HepG2 (cell line): ENCODE data around the gene CRYGS. TPM values are rescaled to one million over a fixed set of nuclear protein-coding genes. Genes with fewer than 3 reads are reported as not detected.

Experiments used
- CBX2 ChIP-seq, 2 experiments: fragments of 200-600 bp in 1 of 2; sonication (generic); formaldehyde crosslinking in 1 of 2; IDR thresholded peaks; 2 replicates each; pipeline versions ENCODE4 v1.7.0 to v1.8.1; 2018 to 2022; ENCODE audit warnings: low read depth in 2 of 2, low read length in 1 of 2, mild to moderate bottlenecking in 1 of 2, missing genetic modification reagents in 1 of 2
- CEBPB ChIP-seq: IDR thresholded peaks from 2 replicates; pipeline ENCODE4 v1.6.1; 2011; ENCODE audit warnings: low read depth, low read length, improper control_type of control experiment, borderline replicate concordance
- CREB1 ChIP-seq, 2 experiments: fragments of 450-650 bp in 1 of 2; IDR thresholded peaks; 2 replicates each; pipeline ENCODE4 v1.6.1; 2016 to 2017; ENCODE audit warnings: control low read depth in 1 of 2, mild to moderate bottlenecking in 1 of 2, missing compliant biosample characterization in 1 of 2, missing genetic modification characterization in 1 of 2
- HMGA1 ChIP-seq: sonication (generic); formaldehyde crosslinking; conservative IDR thresholded peaks from 2 replicates; pipeline ENCODE4 v1.4.0; 2020; ENCODE audit warnings: missing genetic modification reagents
- HNF4G ChIP-seq, 2 experiments: sonication (generic) in 1 of 2; formaldehyde crosslinking in 1 of 2; IDR thresholded peaks; 2 replicates each; pipeline versions ENCODE4 v1.4.0 to v1.6.1; 2011 to 2020; ENCODE audit warnings: borderline replicate concordance in 2 of 2, low read depth in 2 of 2, mild to moderate bottlenecking in 2 of 2, low read length in 1 of 2, missing genetic modification reagents in 1 of 2, moderate library complexity in 1 of 2
- JUNB ChIP-seq: sonication (generic); formaldehyde crosslinking; IDR thresholded peaks from 2 replicates; pipeline ENCODE4 v1.8.0; 2022; ENCODE audit warnings: missing genetic modification reagents, mild to moderate bottlenecking, borderline replicate concordance
- KLF16 ChIP-seq, 2 experiments: sonication (generic) in 1 of 2; formaldehyde crosslinking in 1 of 2; IDR thresholded peaks; 2 replicates each; pipeline versions ENCODE4 v1.6.1 to v1.8.0; 2016 to 2023; ENCODE audit warnings: missing genetic modification reagents in 2 of 2, missing compliant biosample characterization in 1 of 2
- MATR3 ChIP-seq: sonication (generic); formaldehyde crosslinking; IDR thresholded peaks from 2 replicates; pipeline ENCODE4 v1.4.0; 2020; ENCODE audit warnings: missing genetic modification reagents
- MIXL1 ChIP-seq: IDR thresholded peaks from 2 replicates; pipeline ENCODE4 v1.6.1; 2016
- NCOA5 ChIP-seq: sonication (generic); formaldehyde crosslinking; IDR thresholded peaks from 2 replicates; pipeline ENCODE4 v1.4.0; 2020; ENCODE audit warnings: missing genetic modification reagents
- NFIB ChIP-seq: sonication (generic); formaldehyde crosslinking; IDR thresholded peaks from 2 replicates; pipeline ENCODE4 v1.9.0; 2021; ENCODE audit warnings: missing genetic modification reagents, mild to moderate bottlenecking, borderline replicate concordance
- PITX1 ChIP-seq: sonication (generic); formaldehyde crosslinking; IDR thresholded peaks from 2 replicates; pipeline ENCODE4 v1.5.1; 2020; ENCODE audit warnings: mild to moderate bottlenecking, missing genetic modification reagents
- RBFOX2 ChIP-seq: fragments of 200-400 bp; formaldehyde crosslinking; IDR thresholded peaks from 2 replicates; pipeline ENCODE4 v1.6.1; 2017; ENCODE audit warnings: low read depth, mild to moderate bottlenecking, low read length
- RBM22 ChIP-seq: fragments of 200-400 bp; formaldehyde crosslinking; optimal IDR thresholded peaks from 2 replicates; pipeline ENCODE3; 2017; ENCODE audit warnings: mild to moderate bottlenecking, low read length, moderate library complexity
- ZEB1 ChIP-seq: IDR thresholded peaks from 2 replicates; pipeline ENCODE4 v1.6.1; 2012; ENCODE audit warnings: mild to moderate bottlenecking, low read depth, inconsistent platforms; ENCODE audit not compliant: insufficient replicate concordance
- ZNF792 ChIP-seq: IDR thresholded peaks from 2 replicates; pipeline ENCODE4 v1.6.1; 2016
- ZSCAN5A ChIP-seq: sonication (generic); formaldehyde crosslinking; IDR thresholded peaks from 2 replicates; pipeline ENCODE4 v1.8.0; 2022; ENCODE audit warnings: mild to moderate bottlenecking, missing genetic modification reagents, borderline replicate concordance
- polyA plus RNA-seq, 8 experiments: library from polyadenylated mRNA; depleted of rRNA in 3 of 8; stranded (reverse) in 7 of 8; unstranded in 1 of 8; fragments of >200 nt; fragmentation: Illumina TruSeq in 4 of 8; extraction: Trizol in 4 of 8; gene quantifications; 2 replicates each; pipeline versions ENCODE4 v1.2.1 to v1.2.3, GENCODE V29; 2011 to 2016; ENCODE audit warnings: low read depth in 4 of 8, missing spikeins in 1 of 8, mixed read lengths in 1 of 8; ENCODE audit not compliant: insufficient read depth in 1 of 8
- total RNA-seq, 5 experiments: library from RNA; depleted of rRNA; stranded (reverse); fragments of >200 nt; fragmentation: Illumina TruSeq; extraction: Trizol; gene quantifications; 2 replicates each; pipeline ENCODE4 v1.2.3, GENCODE V29; 2016; ENCODE audit warnings: low read depth in 1 of 5
- TF ChIP-seq, protein P1 (sequence below): IDR thresholded peaks from 2 replicates; pipeline ENCODE4 v1.6.1; 2016; ENCODE audit warnings: low read depth
- TF ChIP-seq, protein P2 (sequence below): sonication (generic); formaldehyde crosslinking; conservative IDR thresholded peaks from 2 replicates; pipeline ENCODE4 v1.4.0; 2020; ENCODE audit warnings: missing genetic modification reagents
- TF ChIP-seq, protein P3 (sequence below): IDR thresholded peaks from 2 replicates; pipeline ENCODE4 v1.6.1; 2016; ENCODE audit warnings: missing genetic modification reagents, missing compliant biosample characterization
- TF ChIP-seq, protein P4 (sequence below): IDR thresholded peaks from 2 replicates; pipeline ENCODE4 v1.4.0; 2020; ENCODE audit warnings: mild to moderate bottlenecking, missing genetic modification reagents

The CRYGS gene
- total and polyA plus RNA-seq, 2 of the 13 experiments (the other 11 are each of a cell fraction or from before 2014, with no cell fraction given), result 2.1 to 6.7 TPM

GRCh38 chr3:186593862-186594261 is 49.7 kb upstream of the CRYGS start (continued):
- TF ChIP-seq CREB1 (IDR thresholded peaks at IDR 0.05) (no peak), CREB1 (CRISPR knock-in tag; IDR thresholded peaks at IDR 0.05) (peak; percentile 44), NFIB (CRISPR knock-in tag) (no peak), RBM22 (no peak), PITX1 (CRISPR knock-in tag) (0 out of 2 replicates have a peak, but pooled peaks have one; percentile 40), CBX2 (IDR thresholded peaks at IDR 0.05; ENCODE audit: low read depth, low read length) (no peak), CBX2 (CRISPR knock-in tag; IDR thresholded peaks at IDR 0.05; ENCODE audit: low read depth) (no peak), NCOA5 (CRISPR knock-in tag) (no peak), CEBPB (no peak), RBFOX2 (peak; percentile 13; the same call in 1 of the 2 replicates), ZNF792 (CRISPR knock-in tag) (0 out of 2 replicates have a peak, but pooled peaks have one; percentile 5), ZSCAN5A (peak; percentile 4; the same call in 1 of the 2 replicates), KLF16 (CRISPR knock-in tag; IDR thresholded peaks at IDR 0.05) (0 out of 4 replicates have a peak, but pooled peaks of 1 of the 2 experiments have one; percentile 11), HNF4G (IDR thresholded peaks at IDR 0.05; ENCODE audit: borderline replicate concordance, low read depth, low read length) (peak; percentile 81), HNF4G (CRISPR knock-in tag; IDR thresholded peaks at IDR 0.05; ENCODE audit: borderline replicate concordance, low read depth) (no peak; the same call in 1 of the 2 replicates), MATR3 (CRISPR knock-in tag) (no peak), MIXL1 (peak; percentile 64; the same call in 1 of the 2 replicates), ZEB1 (peak; percentile 19), HMGA1 (CRISPR knock-in tag) (no peak), JUNB (CRISPR knock-in tag) (no peak)
- TF ChIP-seq, protein P1, sequence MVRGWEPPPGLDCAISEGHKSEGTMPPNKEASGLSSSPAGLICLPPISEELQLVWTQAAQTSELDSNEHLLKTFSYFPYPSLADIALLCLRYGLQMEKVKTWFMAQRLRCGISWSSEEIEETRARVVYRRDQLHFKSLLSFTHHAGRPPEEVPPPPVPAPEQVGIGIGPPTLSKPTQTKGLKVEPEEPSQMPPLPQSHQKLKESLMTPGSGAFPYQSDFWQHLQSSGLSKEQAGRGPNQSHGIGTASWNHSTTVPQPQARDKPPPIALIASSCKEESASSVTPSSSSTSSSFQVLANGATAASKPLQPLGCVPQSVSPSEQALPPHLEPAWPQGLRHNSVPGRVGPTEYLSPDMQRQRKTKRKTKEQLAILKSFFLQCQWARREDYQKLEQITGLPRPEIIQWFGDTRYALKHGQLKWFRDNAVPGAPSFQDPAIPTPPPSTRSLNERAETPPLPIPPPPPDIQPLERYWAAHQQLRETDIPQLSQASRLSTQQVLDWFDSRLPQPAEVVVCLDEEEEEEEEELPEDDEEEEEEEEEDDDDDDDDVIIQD (CRISPR knock-in tag), result 0 out of 2 replicates have a peak, but pooled peaks have one; percentile 9
- TF ChIP-seq, protein P2, sequence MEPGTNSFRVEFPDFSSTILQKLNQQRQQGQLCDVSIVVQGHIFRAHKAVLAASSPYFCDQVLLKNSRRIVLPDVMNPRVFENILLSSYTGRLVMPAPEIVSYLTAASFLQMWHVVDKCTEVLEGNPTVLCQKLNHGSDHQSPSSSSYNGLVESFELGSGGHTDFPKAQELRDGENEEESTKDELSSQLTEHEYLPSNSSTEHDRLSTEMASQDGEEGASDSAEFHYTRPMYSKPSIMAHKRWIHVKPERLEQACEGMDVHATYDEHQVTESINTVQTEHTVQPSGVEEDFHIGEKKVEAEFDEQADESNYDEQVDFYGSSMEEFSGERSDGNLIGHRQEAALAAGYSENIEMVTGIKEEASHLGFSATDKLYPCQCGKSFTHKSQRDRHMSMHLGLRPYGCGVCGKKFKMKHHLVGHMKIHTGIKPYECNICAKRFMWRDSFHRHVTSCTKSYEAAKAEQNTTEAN (CRISPR knock-in tag), result peak; percentile 99
- TF ChIP-seq, protein P3, sequence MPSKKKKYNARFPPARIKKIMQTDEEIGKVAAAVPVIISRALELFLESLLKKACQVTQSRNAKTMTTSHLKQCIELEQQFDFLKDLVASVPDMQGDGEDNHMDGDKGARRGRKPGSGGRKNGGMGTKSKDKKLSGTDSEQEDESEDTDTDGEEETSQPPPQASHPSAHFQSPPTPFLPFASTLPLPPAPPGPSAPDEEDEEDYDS (CRISPR knock-in tag), result peak; percentile 58
- TF ChIP-seq, protein P4, sequence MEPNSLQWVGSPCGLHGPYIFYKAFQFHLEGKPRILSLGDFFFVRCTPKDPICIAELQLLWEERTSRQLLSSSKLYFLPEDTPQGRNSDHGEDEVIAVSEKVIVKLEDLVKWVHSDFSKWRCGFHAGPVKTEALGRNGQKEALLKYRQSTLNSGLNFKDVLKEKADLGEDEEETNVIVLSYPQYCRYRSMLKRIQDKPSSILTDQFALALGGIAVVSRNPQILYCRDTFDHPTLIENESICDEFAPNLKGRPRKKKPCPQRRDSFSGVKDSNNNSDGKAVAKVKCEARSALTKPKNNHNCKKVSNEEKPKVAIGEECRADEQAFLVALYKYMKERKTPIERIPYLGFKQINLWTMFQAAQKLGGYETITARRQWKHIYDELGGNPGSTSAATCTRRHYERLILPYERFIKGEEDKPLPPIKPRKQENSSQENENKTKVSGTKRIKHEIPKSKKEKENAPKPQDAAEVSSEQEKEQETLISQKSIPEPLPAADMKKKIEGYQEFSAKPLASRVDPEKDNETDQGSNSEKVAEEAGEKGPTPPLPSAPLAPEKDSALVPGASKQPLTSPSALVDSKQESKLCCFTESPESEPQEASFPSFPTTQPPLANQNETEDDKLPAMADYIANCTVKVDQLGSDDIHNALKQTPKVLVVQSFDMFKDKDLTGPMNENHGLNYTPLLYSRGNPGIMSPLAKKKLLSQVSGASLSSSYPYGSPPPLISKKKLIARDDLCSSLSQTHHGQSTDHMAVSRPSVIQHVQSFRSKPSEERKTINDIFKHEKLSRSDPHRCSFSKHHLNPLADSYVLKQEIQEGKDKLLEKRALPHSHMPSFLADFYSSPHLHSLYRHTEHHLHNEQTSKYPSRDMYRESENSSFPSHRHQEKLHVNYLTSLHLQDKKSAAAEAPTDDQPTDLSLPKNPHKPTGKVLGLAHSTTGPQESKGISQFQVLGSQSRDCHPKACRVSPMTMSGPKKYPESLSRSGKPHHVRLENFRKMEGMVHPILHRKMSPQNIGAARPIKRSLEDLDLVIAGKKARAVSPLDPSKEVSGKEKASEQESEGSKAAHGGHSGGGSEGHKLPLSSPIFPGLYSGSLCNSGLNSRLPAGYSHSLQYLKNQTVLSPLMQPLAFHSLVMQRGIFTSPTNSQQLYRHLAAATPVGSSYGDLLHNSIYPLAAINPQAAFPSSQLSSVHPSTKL (CRISPR knock-in tag), result peak; percentile 62
